Thoracic aorta (tissue), 2 donors: ENCODE measurements around the gene IL13RA1. TPM values are rescaled to one million over a fixed set of nuclear protein-coding genes. Genes with fewer than 3 reads are reported as not detected.
"Not testable (repeated sequence)": the region's sequence is repeated elsewhere in the genome, so short reads cannot be mapped to it uniquely, and the experiment has no call there.

Source experiments
- ATAC-seq: fragments of 150-250 bp; one replicate; pipeline ENCODE4 v1.8.0; 2017; ENCODE audit warnings: low read depth; ENCODE audit not compliant: insufficient number of reproducible peaks, low FRiP score
- DNase-seq: peaks from one replicate; pipeline ENCODE4 v3.0.0-alpha.2; 2020; ENCODE audit warnings: low spot score
- H3K27ac ChIP-seq, 2 donors: fragments of 200-600 bp; sonication (generic); 1 replicate in 1 of 2; 2 replicates in 1 of 2; pipeline ENCODE4 v1.5.1; 2016; ENCODE audit warnings: mild to moderate bottlenecking in 2 of 2, moderate library complexity in 2 of 2
- H3K27me3 ChIP-seq: fragments of 200-600 bp; sonication (generic); replicated peaks from 2 replicates; pipeline ENCODE4 v1.6.0; 2016; ENCODE audit warnings: mild to moderate bottlenecking; ENCODE audit not compliant: insufficient read depth
- H3K36me3 ChIP-seq: fragments of 200-600 bp; sonication (generic); one replicate; pipeline ENCODE4 v1.5.1; 2016
- H3K4me1 ChIP-seq, 2 donors: fragments of 200-600 bp; sonication (generic); 1 replicate in 1 of 2; 2 replicates in 1 of 2; pipeline versions ENCODE4 v1.5.1 to v1.6.0; 2016; ENCODE audit warnings: low read depth in 2 of 2, mild to moderate bottlenecking in 1 of 2; ENCODE audit not compliant: control insufficient read depth in 1 of 2
- H3K4me3 ChIP-seq: fragments of 200-600 bp; sonication (generic); 2 replicates; pipeline ENCODE4 v1.5.1; 2016; ENCODE audit warnings: mild to moderate bottlenecking
- H3K9me3 ChIP-seq: fragments of 200-600 bp; sonication (generic); 2 replicates; pipeline ENCODE4 v1.5.1; 2016
- total RNA-seq, 2 donors: library from RNA; depleted of rRNA; stranded (reverse); fragments of >200 nt; gene quantifications; one replicate each; pipeline versions ENCODE4 v1.1.0 to v1.2.3, GENCODE V29; 2016
- TF ChIP-seq, protein P1 (sequence below): fragments of 200-600 bp; sonication (generic); IDR thresholded peaks from one replicate; pipeline ENCODE4 v1.5.1; 2019; ENCODE audit warnings: antibody characterized with exemption

IL13RA1 gene
- total RNA-seq, 2 donors from 2014 or later = 109 to 110 TPM

DNA sequence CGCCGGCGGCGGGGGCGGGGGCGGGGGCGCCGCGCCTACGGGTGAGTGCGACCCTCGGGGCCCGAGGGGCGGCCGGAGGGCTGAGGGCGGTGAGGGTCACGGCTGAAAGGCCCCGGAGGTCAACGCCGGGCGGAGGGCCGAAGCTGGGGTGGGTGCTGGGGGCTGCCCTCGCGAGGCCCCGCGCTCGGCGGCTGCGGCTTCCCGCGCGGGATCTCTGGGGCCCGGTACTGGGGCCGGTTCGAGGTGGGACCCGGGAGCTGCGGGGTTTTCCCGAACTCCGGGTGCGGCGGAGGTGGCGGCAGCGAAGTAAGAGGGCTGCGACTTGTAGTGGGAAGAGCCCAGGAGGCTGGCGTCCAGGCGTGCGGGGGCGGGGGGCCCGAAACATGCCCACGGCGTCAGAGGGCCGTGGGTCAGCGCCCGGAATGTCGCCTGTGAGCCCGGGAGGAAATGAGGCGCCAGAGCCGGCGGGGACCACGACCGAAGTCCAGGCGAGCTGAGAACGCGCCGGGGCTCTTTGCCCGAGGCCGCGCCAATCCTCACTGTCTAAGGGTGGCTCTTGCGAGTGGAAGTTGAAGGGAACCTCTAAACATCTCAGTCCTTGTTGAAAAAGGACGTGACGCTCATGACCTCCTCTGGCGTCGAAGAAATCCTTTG lies 407 bp downstream of the IL13RA1 start:
- Histone ChIP-seq H3K9me3 (no peaks in the 10 kb centered on the region), H3K27me3 (no peaks in the 10 kb centered on the region), H3K4me1 (peaks cover 12 to 34% of the 10 kb centered on the region in 2 donors), H3K36me3 (no peaks in the 10 kb centered on the region), H3K4me3 (peak overlapping the region; percentile 83), H3K27ac (peak overlapping the region; percentile 92 to 96)
- TF ChIP-seq, protein P1, sequence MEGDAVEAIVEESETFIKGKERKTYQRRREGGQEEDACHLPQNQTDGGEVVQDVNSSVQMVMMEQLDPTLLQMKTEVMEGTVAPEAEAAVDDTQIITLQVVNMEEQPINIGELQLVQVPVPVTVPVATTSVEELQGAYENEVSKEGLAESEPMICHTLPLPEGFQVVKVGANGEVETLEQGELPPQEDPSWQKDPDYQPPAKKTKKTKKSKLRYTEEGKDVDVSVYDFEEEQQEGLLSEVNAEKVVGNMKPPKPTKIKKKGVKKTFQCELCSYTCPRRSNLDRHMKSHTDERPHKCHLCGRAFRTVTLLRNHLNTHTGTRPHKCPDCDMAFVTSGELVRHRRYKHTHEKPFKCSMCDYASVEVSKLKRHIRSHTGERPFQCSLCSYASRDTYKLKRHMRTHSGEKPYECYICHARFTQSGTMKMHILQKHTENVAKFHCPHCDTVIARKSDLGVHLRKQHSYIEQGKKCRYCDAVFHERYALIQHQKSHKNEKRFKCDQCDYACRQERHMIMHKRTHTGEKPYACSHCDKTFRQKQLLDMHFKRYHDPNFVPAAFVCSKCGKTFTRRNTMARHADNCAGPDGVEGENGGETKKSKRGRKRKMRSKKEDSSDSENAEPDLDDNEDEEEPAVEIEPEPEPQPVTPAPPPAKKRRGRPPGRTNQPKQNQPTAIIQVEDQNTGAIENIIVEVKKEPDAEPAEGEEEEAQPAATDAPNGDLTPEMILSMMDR = no peak
- ATAC-seq (peak; percentile 24), DNase-seq (peak; percentile 10)

DNA sequence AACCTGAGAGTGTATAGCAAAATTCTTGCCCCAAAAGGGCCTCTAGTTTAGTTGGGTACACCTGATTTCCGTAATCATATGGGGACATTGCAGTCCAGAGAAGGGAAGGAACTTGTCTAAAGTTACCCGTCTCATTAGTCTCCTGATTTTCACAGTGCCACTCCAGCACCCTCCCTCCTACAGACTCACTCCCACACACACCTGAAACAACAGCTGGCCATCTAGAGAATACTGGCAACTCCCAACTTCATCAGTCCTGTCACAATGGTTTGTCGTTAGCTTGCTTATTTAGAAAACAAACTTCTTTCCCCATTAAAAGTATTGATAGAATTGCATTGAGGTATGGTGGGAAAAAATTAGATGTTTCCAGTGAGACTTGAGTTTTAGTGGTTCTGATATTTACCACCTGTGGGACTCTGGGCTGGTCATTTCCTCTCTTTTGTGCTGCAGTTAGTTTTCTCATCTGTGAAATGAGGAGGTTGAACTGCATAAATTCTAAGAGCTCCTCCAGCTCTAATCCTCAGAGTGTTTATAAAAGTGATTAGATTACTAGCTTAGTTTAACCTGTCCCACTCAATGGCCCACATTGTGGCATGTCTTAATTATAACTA lies 1.7 kb downstream of the IL13RA1 start:
- TF ChIP-seq, protein P1 = no peak
- Histone ChIP-seq H3K27ac (peak overlapping the region; percentile 92 to 96), H3K9me3 (no peaks in the 10 kb centered on the region), H3K36me3 (no peaks in the 10 kb centered on the region), H3K4me1 (peaks cover 12 to 34% of the 10 kb centered on the region in 2 donors), H3K4me3 (peak overlapping the region; percentile 83), H3K27me3 (no peaks in the 10 kb centered on the region)
- DNase-seq (no peak), ATAC-seq (no peak)

DNA sequence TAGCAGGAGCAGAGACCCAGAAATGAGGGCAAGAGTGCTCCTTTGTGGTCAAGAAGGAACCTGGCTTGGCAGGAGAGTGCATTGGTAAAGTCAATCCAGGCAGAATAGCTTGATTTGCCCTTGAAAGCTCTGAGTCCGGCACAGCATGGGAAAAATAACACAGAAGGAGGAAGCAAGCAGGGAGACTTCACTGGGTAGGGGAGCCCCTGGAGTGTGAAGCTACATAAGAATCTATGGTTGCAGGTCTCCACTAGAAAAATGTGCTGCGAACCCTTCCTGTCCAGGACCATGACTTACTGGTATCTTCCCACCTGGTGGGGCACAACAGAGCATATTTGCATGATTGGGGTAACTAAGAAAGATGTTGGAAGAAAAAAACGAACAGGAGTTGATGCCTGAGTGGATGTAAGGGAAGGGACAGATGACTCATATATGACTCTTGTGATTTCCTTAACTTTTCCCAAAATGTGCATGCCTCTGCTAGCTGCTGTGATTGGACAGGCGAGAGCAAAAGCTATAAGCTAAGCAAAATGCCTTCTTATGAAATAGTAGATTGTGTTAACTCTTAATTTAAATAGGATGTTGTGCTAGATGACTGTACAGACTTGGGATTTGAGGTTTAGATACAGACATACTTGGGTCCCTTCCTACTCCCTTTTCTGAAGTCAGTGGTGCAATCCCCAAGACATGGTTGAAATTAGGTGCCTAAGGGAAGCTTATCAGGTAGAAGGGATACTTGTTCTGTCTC lies 3.3 kb downstream of the IL13RA1 start:
- Histone ChIP-seq H3K36me3 (no peaks in the 10 kb centered on the region), H3K27me3 (no peaks in the 10 kb centered on the region), H3K27ac (peak overlapping the region; percentile 56 to 96), H3K4me1 (peaks cover 8 to 29% of the 10 kb centered on the region in 2 donors), H3K9me3 (no peaks in the 10 kb centered on the region), H3K4me3 (peak overlapping the region; percentile 83)
- DNase-seq (no peak), ATAC-seq (no peak)
- TF ChIP-seq, protein P1 = no peak

DNA sequence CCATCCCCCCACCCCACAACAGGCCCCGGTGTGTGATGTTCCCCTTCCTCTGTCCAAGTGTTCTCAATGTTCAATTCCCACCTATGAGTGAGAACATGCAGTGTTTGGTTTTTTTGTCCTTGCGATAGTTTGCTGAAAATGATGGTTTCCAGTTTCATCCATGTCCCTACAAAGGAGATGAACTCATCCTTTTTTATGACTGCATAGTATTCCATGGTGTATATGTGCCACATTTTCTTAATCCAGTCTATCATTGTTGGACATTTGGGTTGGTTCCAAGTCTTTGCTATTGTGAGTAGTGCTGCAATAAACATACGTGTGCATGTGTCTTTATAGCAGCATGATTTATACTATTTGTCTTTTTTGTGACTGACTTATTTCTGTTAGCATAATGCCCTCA lies 5.1 kb downstream of the IL13RA1 start:
- H3K27me3 ChIP-seq, H3K36me3 ChIP-seq, H3K4me3 ChIP-seq, DNase-seq, ATAC-seq, H3K27ac ChIP-seq, H3K9me3 ChIP-seq: not testable (repeated sequence)
- peaks cover 8 to 19% of the 10 kb centered on the region in 2 donors for H3K4me1 ChIP-seq

DNA sequence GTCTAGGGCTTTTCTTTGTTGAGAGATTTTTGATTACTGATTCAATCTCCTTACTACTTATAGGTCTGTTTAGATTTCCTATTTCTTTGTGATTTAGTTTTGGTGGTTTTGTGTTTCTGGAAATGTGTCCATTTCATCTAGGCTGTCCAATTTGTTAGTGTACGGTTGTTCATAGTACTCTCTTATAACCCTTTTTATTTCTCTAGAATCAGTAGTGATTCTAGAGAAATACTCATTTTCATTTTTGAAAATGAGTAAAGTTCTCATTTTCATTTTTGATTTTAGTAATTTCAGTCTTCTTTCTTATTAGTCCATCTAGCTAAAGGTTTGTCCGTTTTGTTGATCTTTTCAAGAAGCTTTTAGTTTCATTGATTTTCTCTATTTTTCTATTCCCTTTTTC lies 7.5 kb downstream of the IL13RA1 start:
- DNase-seq = no peak

More for the DNA sequence above, 7.5 kb downstream of the IL13RA1 start:
- no peaks in the 10 kb centered on the region for H3K9me3 ChIP-seq
- no peak overlapping the region for H3K4me3 ChIP-seq
- no peaks in the 10 kb centered on the region for H3K27me3 ChIP-seq
- no peaks in the 10 kb centered on the region for H3K36me3 ChIP-seq
- no peak overlapping the region for H3K27ac ChIP-seq
- H3K4me1 ChIP-seq = peaks cover 4 to 12% of the 10 kb centered on the region in 2 donors
- no peak for ATAC-seq
- TF ChIP-seq, protein P1 = no peak
